Prostate gland (tissue), 2 donors: ENCODE data around the gene TMCO1.
"Not testable (repeated sequence)": the region's sequence is repeated elsewhere in the genome, so short reads cannot be mapped to it uniquely, and the experiment has no call there.

Source experiments
- CTCF ChIP-seq, 4 experiments: fragments of 200-600 bp in 2 of 4; fragments of 450-650 bp in 2 of 4; sonication (generic) in 2 of 4; IDR thresholded peaks; 1 replicate in 3 of 4; 2 replicates in 1 of 4; pipeline ENCODE4 v1.5.1; 2016 to 2019; ENCODE audit warnings: antibody characterized with exemption in 4 of 4, mild to moderate bottlenecking in 2 of 4, moderate library complexity in 2 of 4
- POLR2A ChIP-seq: fragments of 450-650 bp; IDR thresholded peaks from one replicate; pipeline ENCODE4 v1.6.1; 2016; ENCODE audit warnings: antibody characterized with exemption, mild to moderate bottlenecking

- TF ChIP-seq CTCF (IDR thresholded peaks at IDR 0.05); POLR2A: not testable (repeated sequence)
Measured at GRCh38 chr1:165680773-165681172, 87.9 kb downstream of the TMCO1 start.
